Cardiac fibroblast (primary cell): ENCODE measurements around the gene PUSL1.

Experiments
- DNase-seq, 2 donors: peaks; one replicate each; pipeline versions ENCODE4 v3.0.0 to v3.0.0-alpha.2; 2010; ENCODE audit warnings: low read depth in 2 of 2
- H3K4me3 ChIP-seq, 2 donors: replicated peaks in 1 of 2; 1 replicate in 1 of 2; 2 replicates in 1 of 2; pipeline ENCODE4 v1.5.1; 2011; ENCODE audit warnings: low read depth in 2 of 2, low read length in 2 of 2, mild to moderate bottlenecking in 2 of 2, moderate library complexity in 1 of 2
- CTCF ChIP-seq: IDR thresholded peaks from one replicate; pipeline ENCODE4 v1.5.1; 2011; ENCODE audit warnings: low read depth, mild to moderate bottlenecking, low read length, inconsistent platforms

Gene PUSL1

GRCh38 chr1:1355416-1355815 is 47.0 kb downstream of the PUSL1 start:
- no peak for DNase-seq
- TF ChIP-seq CTCF, result no peak
- no peak overlapping the region for H3K4me3 ChIP-seq

- no peak for DNase-seq
- TF ChIP-seq CTCF, result no peak
- H3K4me3 ChIP-seq, result peak overlapping the region; percentile 61 to 68
Observed at GRCh38 chr1:1356166-1356795, 47.9 kb downstream of the PUSL1 start.

GRCh38 chr1:1356796-1357401 is 48.5 kb downstream of the PUSL1 start:
- no peak for TF ChIP-seq CTCF
- no peak for DNase-seq
- H3K4me3 ChIP-seq, result peak overlapping the region; percentile 61 to 68

GRCh38 chr1:1357871-1358432 is 49.6 kb downstream of the PUSL1 start:
- peak overlapping the region; percentile 61 to 68 for H3K4me3 ChIP-seq
- no peak for TF ChIP-seq CTCF
- DNase-seq, result peak in 1 of 2 donors; percentile 36

- peak; percentile 65 to 90 for DNase-seq
- peak within 1 kb of the TSS; percentile 61 to 68 for H3K4me3 ChIP-seq
- no peak for TF ChIP-seq CTCF
Observed at GRCh38 chr1:1358433-1359271, 50.3 kb downstream of the PUSL1 start, which contains the start of gene MXRA8. TSS of gene MXRA8 (minus strand) at chr1:1358555. CDS start at chr1:1358504, 51 bp downstream.

- no peak overlapping the region for H3K4me3 ChIP-seq
- DNase-seq, result peak; percentile 40 to 61
- no peak for TF ChIP-seq CTCF
Observed at GRCh38 chr1:1359308-1359663, 50.9 kb downstream of the PUSL1 start.
